ENCODE data around the gene ELL. TPM values are rescaled to one million over a fixed set of nuclear protein-coding genes. Genes with fewer than 3 reads are reported as not detected.

ELL gene
- total RNA-seq, 1 donor: 18.5 TPM

- Histone ChIP-seq H3K4me2 (ENCODE audit: insufficient read depth, low read length) (no peak overlapping the region), H3K36me3 (ENCODE audit: insufficient read depth, low read length) (peaks cover 28% of the 10 kb centered on the region), H3K27me3 (ENCODE audit: insufficient read depth, low read length) (no peaks in the 10 kb centered on the region), H3K79me2 (ENCODE audit: insufficient read depth, low read length) (peaks cover 11% of the 10 kb centered on the region), H3K4me1 (ENCODE audit: insufficient read depth, low read length) (peaks cover 16% of the 10 kb centered on the region), H4K20me1 (ENCODE audit: insufficient read depth, low read length) (peaks cover 62% of the 10 kb centered on the region), H2AFZ (ENCODE audit: low read length) (no peak overlapping the region), H3K27ac (ENCODE audit: low read depth, low read length) (no peak overlapping the region), H3K9me3 (ENCODE audit: low read depth, low read length) (no peaks in the 10 kb centered on the region), H3K4me3 (ENCODE audit: insufficient read depth, low read length) (no peak overlapping the region)
- TF ChIP-seq CTCF (IDR thresholded peaks at IDR 0.05; ENCODE audit: extremely low read depth, low read depth, low read length): no peak
- DNase-seq (ENCODE audit: insufficient read length, low spot score, missing footprints): no peak
These were observed 78.9 kb downstream of the ELL start for GRCh38 chr19:18442941-18443340.

- peaks cover 5% of the 10 kb centered on the region for H3K79me2 ChIP-seq (ENCODE audit: insufficient read depth, low read length)
- TF ChIP-seq CTCF (IDR thresholded peaks at IDR 0.05; ENCODE audit: extremely low read depth, low read depth, low read length): no peak
- H3K27ac ChIP-seq (ENCODE audit: low read depth, low read length): no peak overlapping the region
- DNase-seq (ENCODE audit: insufficient read length, low spot score, missing footprints): peak; percentile 80
- peaks cover 22% of the 10 kb centered on the region for H3K36me3 ChIP-seq (ENCODE audit: insufficient read depth, low read length)
- H3K4me3 ChIP-seq (ENCODE audit: insufficient read depth, low read length): no peak overlapping the region
- H4K20me1 ChIP-seq (ENCODE audit: insufficient read depth, low read length): peaks cover 55% of the 10 kb centered on the region
- H3K27me3 ChIP-seq (ENCODE audit: insufficient read depth, low read length): no peaks in the 10 kb centered on the region
- H3K4me2 ChIP-seq (ENCODE audit: insufficient read depth, low read length): no peak overlapping the region
- peaks cover 19% of the 10 kb centered on the region for H3K4me1 ChIP-seq (ENCODE audit: insufficient read depth, low read length)
- H2AFZ ChIP-seq (ENCODE audit: low read length): no peak overlapping the region
- no peaks in the 10 kb centered on the region for H3K9me3 ChIP-seq (ENCODE audit: low read depth, low read length)
These were observed 79.8 kb downstream of the ELL start for GRCh38 chr19:18441804-18442788.

- no peak overlapping the region for H3K4me2 ChIP-seq (ENCODE audit: insufficient read depth, low read length)
- H3K27me3 ChIP-seq (ENCODE audit: insufficient read depth, low read length): no peaks in the 10 kb centered on the region
- H3K79me2 ChIP-seq (ENCODE audit: insufficient read depth, low read length): no peaks in the 10 kb centered on the region
- no peak overlapping the region for H3K27ac ChIP-seq (ENCODE audit: low read depth, low read length)
- H3K9me3 ChIP-seq (ENCODE audit: low read depth, low read length): no peaks in the 10 kb centered on the region
- H3K36me3 ChIP-seq (ENCODE audit: insufficient read depth, low read length): peaks cover 24% of the 10 kb centered on the region
- H2AFZ ChIP-seq (ENCODE audit: low read length): no peak overlapping the region
- H4K20me1 ChIP-seq (ENCODE audit: insufficient read depth, low read length): peaks cover 49% of the 10 kb centered on the region
- H3K4me3 ChIP-seq (ENCODE audit: insufficient read depth, low read length): no peak overlapping the region
- TF ChIP-seq CTCF (IDR thresholded peaks at IDR 0.05; ENCODE audit: extremely low read depth, low read depth, low read length): no peak
- DNase-seq (ENCODE audit: insufficient read length, low spot score, missing footprints): peak; percentile 86
- H3K4me1 ChIP-seq (ENCODE audit: insufficient read depth, low read length): peaks cover 22% of the 10 kb centered on the region
These were observed 80.7 kb downstream of the ELL start for GRCh38 chr19:18440936-18441803.

Measured in osteoblast (primary cell).